Measurements from ENCODE around the gene DIAPH2. TPM values are rescaled to one million over a fixed set of nuclear protein-coding genes. Genes with fewer than 3 reads are reported as not detected.

The DIAPH2 gene
- total and polyA plus RNA-seq, 2 of the 13 experiments (the other 11 are each of a cell fraction or from before 2014, with no cell fraction given), result 2.1 to 8.5 TPM

DNA sequence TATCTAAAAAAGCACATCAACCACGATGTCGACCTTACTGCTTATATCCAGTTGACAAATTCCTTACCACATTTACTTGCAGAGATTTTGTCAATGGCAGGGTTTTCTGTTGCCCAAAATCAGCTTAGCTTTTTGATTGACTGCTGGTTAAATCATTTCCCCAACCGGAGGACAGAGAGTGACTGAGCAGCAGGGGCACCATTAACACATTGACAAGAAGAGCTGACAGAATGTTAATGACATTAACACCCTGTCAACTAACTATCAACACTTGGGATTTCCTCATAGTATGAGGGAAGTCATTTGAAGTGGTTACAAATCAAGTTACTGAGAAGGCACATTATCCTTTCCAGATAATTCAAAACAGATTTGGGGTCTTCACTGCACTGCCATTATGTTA lies 567.5 kb downstream of the DIAPH2 start:
- DNase-seq (ENCODE audit: low spot score) (no peak), ATAC-seq (no peak), FAIRE-seq (no peak)
- H3K9me3 ChIP-seq (ENCODE audit: low read length), result no peaks in the 10 kb centered on the region
- H4K20me1 ChIP-seq (ENCODE audit: insufficient read depth, low read length), result no peaks in the 10 kb centered on the region
- ChIA-PET POLR2A (no interaction called here), CTCF (ENCODE audit: low intra/inter-chr PET ratio, low total read pairs) (no interaction called here)
- intact Hi-C loops (cut with micrococcal nuclease; ENCODE audit: unreplicated experiment), result no loop called here
- H3K4me1 ChIP-seq (ENCODE audit: insufficient read depth, low read length), result no peaks in the 10 kb centered on the region
- WGBS (ENCODE audit: low lambda C conversion rate), result 90% methylated on average over 3 of the region's 3 CpGs
- BruUV-seq (replicated peaks), result no TSS peak
- no peaks in the 10 kb centered on the region for H3K27me3 ChIP-seq (ENCODE audit: control insufficient read depth in 1 of 2, insufficient read depth in 2 of 2, low read length in 2 of 2)
- TF ChIP-seq PHB2 (IDR thresholded peaks at IDR 0.05; ENCODE audit: partially characterized antibody) (no peak), ZNF598 (CRISPR knock-in tag; IDR thresholded peaks at IDR 0.05; ENCODE audit: borderline replicate concordance) (no peak), MZF1 (CRISPR knock-in tag; IDR thresholded peaks at IDR 0.05; ENCODE audit: borderline replicate concordance) (no peak), RELA (CRISPR knock-in tag; IDR thresholded peaks at IDR 0.05) (no peak), ZNF263 (CRISPR knock-in tag; IDR thresholded peaks at IDR 0.05) (no peak), ATAD3A (CRISPR knock-in tag; IDR thresholded peaks at IDR 0.05) (no peak), TCF12 (IDR thresholded peaks at IDR 0.05) (no peak), TCF12 (CRISPR knock-in tag; IDR thresholded peaks at IDR 0.05) (no peak), ARHGAP35 (CRISPR knock-in tag; IDR thresholded peaks at IDR 0.05; ENCODE audit: borderline replicate concordance) (no peak)
- TF ChIP-seq, protein P1, sequence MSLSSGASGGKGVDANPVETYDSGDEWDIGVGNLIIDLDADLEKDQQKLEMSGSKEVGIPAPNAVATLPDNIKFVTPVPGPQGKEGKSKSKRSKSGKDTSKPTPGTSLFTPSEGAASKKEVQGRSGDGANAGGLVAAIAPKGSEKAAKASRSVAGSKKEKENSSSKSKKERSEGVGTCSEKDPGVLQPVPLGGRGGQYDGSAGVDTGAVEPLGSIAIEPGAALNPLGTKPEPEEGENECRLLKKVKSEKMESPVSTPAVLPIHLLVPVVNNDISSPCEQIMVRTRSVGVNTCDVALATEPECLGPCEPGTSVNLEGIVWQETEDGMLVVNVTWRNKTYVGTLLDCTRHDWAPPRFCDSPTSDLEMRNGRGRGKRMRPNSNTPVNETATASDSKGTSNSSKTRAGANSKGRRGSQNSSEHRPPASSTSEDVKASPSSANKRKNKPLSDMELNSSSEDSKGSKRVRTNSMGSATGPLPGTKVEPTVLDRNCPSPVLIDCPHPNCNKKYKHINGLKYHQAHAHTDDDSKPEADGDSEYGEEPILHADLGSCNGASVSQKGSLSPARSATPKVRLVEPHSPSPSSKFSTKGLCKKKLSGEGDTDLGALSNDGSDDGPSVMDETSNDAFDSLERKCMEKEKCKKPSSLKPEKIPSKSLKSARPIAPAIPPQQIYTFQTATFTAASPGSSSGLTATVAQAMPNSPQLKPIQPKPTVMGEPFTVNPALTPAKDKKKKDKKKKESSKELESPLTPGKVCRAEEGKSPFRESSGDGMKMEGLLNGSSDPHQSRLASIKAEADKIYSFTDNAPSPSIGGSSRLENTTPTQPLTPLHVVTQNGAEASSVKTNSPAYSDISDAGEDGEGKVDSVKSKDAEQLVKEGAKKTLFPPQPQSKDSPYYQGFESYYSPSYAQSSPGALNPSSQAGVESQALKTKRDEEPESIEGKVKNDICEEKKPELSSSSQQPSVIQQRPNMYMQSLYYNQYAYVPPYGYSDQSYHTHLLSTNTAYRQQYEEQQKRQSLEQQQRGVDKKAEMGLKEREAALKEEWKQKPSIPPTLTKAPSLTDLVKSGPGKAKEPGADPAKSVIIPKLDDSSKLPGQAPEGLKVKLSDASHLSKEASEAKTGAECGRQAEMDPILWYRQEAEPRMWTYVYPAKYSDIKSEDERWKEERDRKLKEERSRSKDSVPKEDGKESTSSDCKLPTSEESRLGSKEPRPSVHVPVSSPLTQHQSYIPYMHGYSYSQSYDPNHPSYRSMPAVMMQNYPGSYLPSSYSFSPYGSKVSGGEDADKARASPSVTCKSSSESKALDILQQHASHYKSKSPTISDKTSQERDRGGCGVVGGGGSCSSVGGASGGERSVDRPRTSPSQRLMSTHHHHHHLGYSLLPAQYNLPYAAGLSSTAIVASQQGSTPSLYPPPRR (CRISPR knock-in tag; IDR thresholded peaks at IDR 0.05; ENCODE audit: borderline replicate concordance), result no peak
- TF ChIP-seq, protein P2, sequence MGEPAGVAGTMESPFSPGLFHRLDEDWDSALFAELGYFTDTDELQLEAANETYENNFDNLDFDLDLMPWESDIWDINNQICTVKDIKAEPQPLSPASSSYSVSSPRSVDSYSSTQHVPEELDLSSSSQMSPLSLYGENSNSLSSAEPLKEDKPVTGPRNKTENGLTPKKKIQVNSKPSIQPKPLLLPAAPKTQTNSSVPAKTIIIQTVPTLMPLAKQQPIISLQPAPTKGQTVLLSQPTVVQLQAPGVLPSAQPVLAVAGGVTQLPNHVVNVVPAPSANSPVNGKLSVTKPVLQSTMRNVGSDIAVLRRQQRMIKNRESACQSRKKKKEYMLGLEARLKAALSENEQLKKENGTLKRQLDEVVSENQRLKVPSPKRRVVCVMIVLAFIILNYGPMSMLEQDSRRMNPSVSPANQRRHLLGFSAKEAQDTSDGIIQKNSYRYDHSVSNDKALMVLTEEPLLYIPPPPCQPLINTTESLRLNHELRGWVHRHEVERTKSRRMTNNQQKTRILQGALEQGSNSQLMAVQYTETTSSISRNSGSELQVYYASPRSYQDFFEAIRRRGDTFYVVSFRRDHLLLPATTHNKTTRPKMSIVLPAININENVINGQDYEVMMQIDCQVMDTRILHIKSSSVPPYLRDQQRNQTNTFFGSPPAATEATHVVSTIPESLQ (CRISPR knock-in tag; conservative IDR thresholded peaks at IDR 0.05), result no peak
- H3K27ac ChIP-seq (ENCODE audit: extremely low read length, insufficient read depth, low read length), result no peak overlapping the region
- no peak overlapping the region for H2AFZ ChIP-seq (ENCODE audit: low read length)
- no peak overlapping the region for H3K4me2 ChIP-seq (ENCODE audit: low read depth, low read length)
- H3K36me3 ChIP-seq (replicated peaks in 1 of 2; ENCODE audit: control insufficient read depth in 1 of 2, insufficient read depth in 2 of 2, low read length in 2 of 2), result no peaks in the 10 kb centered on the region
- no peak overlapping the region for H3K9ac ChIP-seq (ENCODE audit: insufficient read depth, low read depth, low read length)
- H3K79me2 ChIP-seq (ENCODE audit: insufficient read depth, low read length), result no peaks in the 10 kb centered on the region
- no peak overlapping the region for H3K4me3 ChIP-seq (replicated peaks in 1 of 3; ENCODE audit: insufficient read depth in 1 of 3, low read depth in 2 of 3, low read length in 3 of 3)
- in situ Hi-C loops (cut with HindIII; ENCODE audit: extremely low pct_ligation_motif_present, low pct_unique_long_range_greater_than_20kb), result no loop called here

Data from HepG2 (cell line).